Astrocyte (in vitro differentiated cells and primary cell): ENCODE data around the gene LTA. TPM values are rescaled to one million over a fixed set of nuclear protein-coding genes. Genes with fewer than 3 reads are reported as not detected.

Source experiments
- DNase-seq: peaks from one replicate; pipeline ENCODE4 v3.0.0-alpha.2; 2010; ENCODE audit warnings: low read depth
- FAIRE-seq: peaks from 2 replicates; lab custom pipeline; 2011; peaks lifted over from hg19 to GRCh38; lab: Jason Lieb, UNC
- H2AFZ ChIP-seq: 2 replicates; pipeline ENCODE4 v1.6.0; 2012; ENCODE audit warnings: low read depth, low read length, inconsistent platforms
- H3K27ac ChIP-seq: 2 replicates; pipeline ENCODE4 v1.5.1; 2011; ENCODE audit warnings: low read depth, low read length, inconsistent platforms
- H3K27me3 ChIP-seq: 2 replicates; pipeline ENCODE4 v1.6.0; 2011; ENCODE audit warnings: low read length, inconsistent platforms; ENCODE audit not compliant: insufficient read depth
- H3K36me3 ChIP-seq: 2 replicates; pipeline ENCODE4 v1.5.1; 2011; ENCODE audit warnings: low read length, inconsistent platforms; ENCODE audit not compliant: insufficient read depth
- H3K4me1 ChIP-seq: 2 replicates; pipeline ENCODE4 v1.5.1; 2011; ENCODE audit warnings: low read length, inconsistent platforms; ENCODE audit not compliant: insufficient read depth
- H3K4me2 ChIP-seq: 2 replicates; pipeline ENCODE4 v1.6.0; 2012; ENCODE audit warnings: low read length, inconsistent platforms
- H3K4me3 ChIP-seq: 2 replicates; pipeline ENCODE4 v1.5.1; 2011; ENCODE audit warnings: low read depth, mild to moderate bottlenecking, low read length, inconsistent platforms; ENCODE audit not compliant: insufficient read depth
- H3K79me2 ChIP-seq: 2 replicates; pipeline ENCODE4 v1.6.0; 2012; ENCODE audit warnings: mild to moderate bottlenecking, low read length, inconsistent platforms; ENCODE audit not compliant: insufficient read depth
- H3K9ac ChIP-seq: 2 replicates; pipeline ENCODE4 v1.6.0; 2012; ENCODE audit warnings: mild to moderate bottlenecking, low read length, inconsistent platforms
- H3K9me3 ChIP-seq: 2 replicates; pipeline ENCODE4 v1.5.1; 2012; ENCODE audit warnings: low read depth, mild to moderate bottlenecking, low read length, inconsistent platforms; ENCODE audit not compliant: insufficient read depth
- H4K20me1 ChIP-seq: 2 replicates; pipeline ENCODE4 v1.6.0; 2012; ENCODE audit warnings: low read length, inconsistent platforms; ENCODE audit not compliant: insufficient read depth
- H3K27ac Mint-ChIP-seq: one replicate; pipeline ENCODE4 v1.8.0; 2021; ENCODE audit warnings: mild to moderate bottlenecking, mixed read lengths; ENCODE audit not compliant: unreplicated experiment
- H3K27me3 Mint-ChIP-seq: one replicate; pipeline ENCODE4 v1.8.0; 2021; ENCODE audit warnings: low read depth, mixed read lengths; ENCODE audit not compliant: unreplicated experiment
- H3K36me3 Mint-ChIP-seq: one replicate; pipeline ENCODE4 v1.8.0; 2021; ENCODE audit warnings: low read depth, mixed read lengths; ENCODE audit not compliant: unreplicated experiment
- H3K4me1 Mint-ChIP-seq: one replicate; pipeline ENCODE4 v1.8.0; 2021; ENCODE audit warnings: low read depth, mixed read lengths; ENCODE audit not compliant: unreplicated experiment
- H3K4me3 Mint-ChIP-seq: one replicate; pipeline ENCODE4 v1.8.0; 2021; ENCODE audit warnings: mild to moderate bottlenecking, moderate library complexity, mixed read lengths; ENCODE audit not compliant: unreplicated experiment
- H3K9me3 Mint-ChIP-seq: one replicate; pipeline ENCODE4 v1.8.0; 2021; ENCODE audit warnings: mild to moderate bottlenecking, mixed read lengths; ENCODE audit not compliant: unreplicated experiment
- EZH2 ChIP-seq: IDR thresholded peaks from 2 replicates; pipeline ENCODE4 v1.6.1; 2012; ENCODE audit warnings: mild to moderate bottlenecking, low read length, inconsistent platforms; ENCODE audit not compliant: insufficient read depth
- total RNA-seq: library from RNA; stranded (reverse); gene quantifications from 2 replicates; pipeline ENCODE4 v1.2.1, GENCODE V29; 2021
- TF ChIP-seq, protein P1 (sequence below): IDR thresholded peaks from 2 replicates; pipeline ENCODE4 v1.5.1; 2011; ENCODE audit warnings: low read depth, mild to moderate bottlenecking, inconsistent platforms, low read length, moderate library complexity; ENCODE audit not compliant: insufficient read depth

Gene LTA
- total RNA-seq, 1 donor from 2014 or later: not detected

DNA sequence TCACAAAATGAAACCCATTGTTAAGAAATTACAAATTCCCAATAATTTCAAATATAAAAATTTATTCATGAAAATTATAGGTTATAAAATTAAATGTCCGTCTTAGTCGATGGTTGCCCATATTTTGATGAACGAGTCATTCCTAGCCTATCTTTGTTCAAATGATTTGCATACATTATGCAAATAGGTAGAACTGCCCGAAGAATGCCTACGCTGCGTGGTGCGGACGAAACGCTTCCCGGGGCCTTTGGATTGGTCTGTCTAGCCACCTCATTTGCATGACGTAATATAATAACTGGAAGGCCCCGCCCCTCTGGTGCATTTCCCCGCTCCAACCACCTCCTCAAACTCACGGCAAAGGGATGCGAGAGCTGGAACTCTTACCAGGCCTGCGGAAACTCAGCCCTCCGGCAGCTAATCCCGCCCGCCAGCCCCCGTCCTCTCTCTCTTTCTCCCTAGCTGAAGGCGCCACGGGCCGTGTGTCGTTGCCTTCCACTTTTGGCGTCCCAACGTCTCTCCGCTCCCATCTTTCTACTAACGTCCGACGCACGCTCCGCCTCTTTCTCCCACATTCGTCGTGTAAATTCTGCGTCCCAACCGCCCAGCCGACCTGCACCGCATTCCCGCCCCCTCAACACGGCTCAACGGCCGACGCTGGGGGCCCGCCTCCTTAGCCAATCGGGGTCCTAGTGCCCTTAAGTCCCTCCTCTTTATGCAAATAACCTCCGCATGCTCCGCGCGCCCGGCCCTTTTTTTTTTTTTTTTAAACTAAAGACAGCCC is 47.9 kb downstream of the LTA start:
- peaks cover 13% of the 10 kb centered on the region for H3K36me3 ChIP-seq
- H3K9me3 ChIP-seq: no peaks in the 10 kb centered on the region
- DNase-seq: peak; percentile 98
- peak overlapping the region; percentile 89 for H3K9ac ChIP-seq
- peaks cover 12% of the 10 kb centered on the region for H3K4me1 ChIP-seq
- Mint-ChIP-seq H3K27ac (peak overlapping the region; percentile 98), H3K9me3 (no peaks in the 10 kb centered on the region), H3K36me3 (peaks cover 16% of the 10 kb centered on the region), H3K4me1 (peaks cover 14% of the 10 kb centered on the region), H3K4me3 (peak overlapping the region; percentile 94), H3K27me3 (peaks cover 4% of the 10 kb centered on the region)
- peak overlapping the region; percentile 99 for H3K27ac ChIP-seq
- H3K79me2 ChIP-seq: peaks cover 43% of the 10 kb centered on the region
- FAIRE-seq: no peak
- H2AFZ ChIP-seq: peak overlapping the region; percentile 82
- peak overlapping the region; percentile 86 for H3K4me2 ChIP-seq
- H3K27me3 ChIP-seq: no peaks in the 10 kb centered on the region
- peak overlapping the region; percentile 66 for H3K4me3 ChIP-seq
- no peak for TF ChIP-seq EZH2
- TF ChIP-seq, protein P1, sequence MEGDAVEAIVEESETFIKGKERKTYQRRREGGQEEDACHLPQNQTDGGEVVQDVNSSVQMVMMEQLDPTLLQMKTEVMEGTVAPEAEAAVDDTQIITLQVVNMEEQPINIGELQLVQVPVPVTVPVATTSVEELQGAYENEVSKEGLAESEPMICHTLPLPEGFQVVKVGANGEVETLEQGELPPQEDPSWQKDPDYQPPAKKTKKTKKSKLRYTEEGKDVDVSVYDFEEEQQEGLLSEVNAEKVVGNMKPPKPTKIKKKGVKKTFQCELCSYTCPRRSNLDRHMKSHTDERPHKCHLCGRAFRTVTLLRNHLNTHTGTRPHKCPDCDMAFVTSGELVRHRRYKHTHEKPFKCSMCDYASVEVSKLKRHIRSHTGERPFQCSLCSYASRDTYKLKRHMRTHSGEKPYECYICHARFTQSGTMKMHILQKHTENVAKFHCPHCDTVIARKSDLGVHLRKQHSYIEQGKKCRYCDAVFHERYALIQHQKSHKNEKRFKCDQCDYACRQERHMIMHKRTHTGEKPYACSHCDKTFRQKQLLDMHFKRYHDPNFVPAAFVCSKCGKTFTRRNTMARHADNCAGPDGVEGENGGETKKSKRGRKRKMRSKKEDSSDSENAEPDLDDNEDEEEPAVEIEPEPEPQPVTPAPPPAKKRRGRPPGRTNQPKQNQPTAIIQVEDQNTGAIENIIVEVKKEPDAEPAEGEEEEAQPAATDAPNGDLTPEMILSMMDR: no peak
- H4K20me1 ChIP-seq: peaks cover 39% of the 10 kb centered on the region

DNA sequence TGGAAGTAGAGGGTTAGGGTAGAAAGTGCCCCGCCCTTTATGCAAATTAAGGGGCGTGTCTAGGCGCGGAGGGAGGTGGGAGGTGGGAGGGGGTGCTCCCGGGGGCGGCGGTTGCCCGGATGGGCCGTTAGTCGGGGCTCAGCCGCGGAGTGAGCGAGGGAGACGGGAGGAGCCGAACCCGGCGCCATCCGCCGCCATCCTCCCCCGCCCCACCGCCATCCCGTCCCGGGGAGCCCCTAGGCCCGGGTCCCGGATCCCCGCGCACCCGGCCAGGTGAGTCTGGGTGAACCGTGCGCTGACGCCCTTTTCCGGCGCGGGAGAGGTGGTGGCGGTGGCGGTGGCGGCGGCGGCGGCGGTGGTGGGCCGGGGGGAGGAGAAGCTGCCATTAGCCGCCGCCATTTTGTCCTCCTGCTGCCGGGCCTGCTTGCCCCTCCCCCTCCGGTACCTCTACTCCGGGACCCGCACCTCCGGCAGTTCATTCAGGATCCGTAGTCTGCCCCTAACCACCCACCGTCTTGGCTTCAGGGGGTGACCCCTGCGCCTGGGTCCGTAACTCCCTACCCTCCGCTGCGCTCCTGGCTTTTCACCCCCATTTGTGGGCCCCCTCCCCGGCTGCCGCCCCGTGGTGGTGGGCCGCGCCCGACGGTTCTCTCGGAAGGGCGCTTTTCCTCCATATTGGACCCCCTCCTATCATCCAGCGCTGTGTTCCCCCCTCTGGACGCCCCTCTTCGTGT is 48.7 kb downstream of the LTA start, which contains the start of gene PRRC2A:
TSS of gene PRRC2A (plus strand) at position 130 of the 734 bp plus-strand sequence. CDS start 2,075 bp downstream, outside the sequence.
- H2AFZ ChIP-seq: peak within 1 kb of the TSS; percentile 82
- peak within 1 kb of the TSS; percentile 93 for H3K9ac ChIP-seq
- peaks cover 47% of the 10 kb centered on the region for H4K20me1 ChIP-seq
- peak within 1 kb of the TSS; percentile 97 for H3K4me3 Mint-ChIP-seq
- peaks cover 20% of the 10 kb centered on the region for H3K36me3 Mint-ChIP-seq
- TF ChIP-seq, protein P1: no peak
- no peak for TF ChIP-seq EZH2
- H3K9me3 Mint-ChIP-seq: no peaks in the 10 kb centered on the region
- peaks cover 12% of the 10 kb centered on the region for H3K4me1 ChIP-seq
- H3K4me2 ChIP-seq: peak within 1 kb of the TSS; percentile 94
- peaks cover 21% of the 10 kb centered on the region for H3K36me3 ChIP-seq
- peak within 1 kb of the TSS; percentile 98 for H3K27ac Mint-ChIP-seq
- peaks cover 11% of the 10 kb centered on the region for H3K4me1 Mint-ChIP-seq
- DNase-seq: no peak
- peak within 1 kb of the TSS; percentile 77 for H3K4me3 ChIP-seq
- H3K79me2 ChIP-seq: peaks cover 51% of the 10 kb centered on the region
- no peak for FAIRE-seq
- peak within 1 kb of the TSS; percentile 99 for H3K27ac ChIP-seq
- peaks cover 4% of the 10 kb centered on the region for H3K27me3 Mint-ChIP-seq
- no peaks in the 10 kb centered on the region for H3K9me3 ChIP-seq
- H3K27me3 ChIP-seq: no peaks in the 10 kb centered on the region
